ENCODE data around the gene FASN. TPM values are rescaled to one million over a fixed set of nuclear protein-coding genes. Genes with fewer than 3 reads are reported as not detected.

FASN gene
- total and polyA plus RNA-seq, 2 donors (not counting 1 experiment from before 2014, with no cell fraction given), result 19.4 to 35.6 TPM

GRCh38 chr17:82081546-82081945, 16.5 kb downstream of the FASN start:
- H4K20me1 ChIP-seq (ENCODE audit: control insufficient read depth, insufficient read depth, low read length, poor library complexity, severe bottlenecking), result no peaks in the 10 kb centered on the region
- Mint-ChIP-seq H3K27ac (no peak overlapping the region), H3K4me1 (no peaks in the 10 kb centered on the region), H3K27me3 (no peaks in the 10 kb centered on the region), H3K9me3 (ENCODE audit: insufficient read depth) (no peaks in the 10 kb centered on the region), H3K4me3 (no peak overlapping the region)
- H3K27me3 ChIP-seq (replicated peaks in 1 of 4; ENCODE audit: control extremely low read depth in 1 of 4, control insufficient read depth in 3 of 4, insufficient read depth in 4 of 4, low read length in 3 of 4), result no peaks in the 10 kb centered on the region
- H2AFZ ChIP-seq (ENCODE audit: insufficient read depth, low read depth, low read length, poor library complexity, severe bottlenecking), result no peak overlapping the region
- no peaks in the 10 kb centered on the region for H3K4me1 ChIP-seq (ENCODE audit: control insufficient read depth in 2 of 2, insufficient read depth in 2 of 2, low read length in 2 of 2)
- TF ChIP-seq CTCF (IDR thresholded peaks at IDR 0.05) (no peak), EZH2 (IDR thresholded peaks at IDR 0.05; ENCODE audit: borderline replicate concordance, insufficient read depth, low read depth, low read length, poor library complexity, severe bottlenecking) (no peak)
- H3K27ac ChIP-seq (ENCODE audit: low read length in 2 of 2), result no peak overlapping the region
- no peak for ATAC-seq (ENCODE audit: low read depth)
- intact Hi-C loops (cut with micrococcal nuclease), result no loop called here
- CTCF ChIA-PET, result no interaction called here
- H3K36me3 ChIP-seq (replicated peaks in 1 of 2; ENCODE audit: control extremely low read depth in 1 of 2, control insufficient read depth in 1 of 2, extremely low read depth in 1 of 2, insufficient read depth in 2 of 2, low read length in 1 of 2), result peaks cover 0 to 46% of the 10 kb centered on the region in 2 experiments
- no peak overlapping the region for H3K4me2 ChIP-seq (replicated peaks; ENCODE audit: low read depth, low read length, poor library complexity, severe bottlenecking)
- no peak overlapping the region for H3K4me3 ChIP-seq (ENCODE audit: control extremely low read depth in 1 of 5, extremely low read depth in 1 of 5, insufficient read depth in 1 of 5, low read depth in 2 of 5, low read length in 4 of 5)
- no peak for DNase-seq
- 95% methylated on average over 16 of the region's 20 CpGs for WGBS (ENCODE audit: insufficient coverage)
- no peak overlapping the region for H3K9ac ChIP-seq (ENCODE audit: low read length)
- POLR2A ChIA-PET, result interaction anchor here (0.5 kb wide), 1 partner anchor 10 kb away, joined by 9 read pairs; no protein-coding TSS in a partner anchor
- no peaks in the 10 kb centered on the region for H3K79me2 ChIP-seq (ENCODE audit: control insufficient read depth, insufficient read depth, low read length)
- no peaks in the 10 kb centered on the region for H3K9me3 ChIP-seq (ENCODE audit: control extremely low read depth in 1 of 3, control insufficient read depth in 2 of 3, insufficient read depth in 1 of 3, low read length in 2 of 3)

GRCh38 chr17:82080789-82081464, 17.1 kb downstream of the FASN start:
- Histone ChIP-seq H3K9me3 (ENCODE audit: control extremely low read depth in 1 of 3, control insufficient read depth in 2 of 3, insufficient read depth in 1 of 3, low read length in 2 of 3) (no peaks in the 10 kb centered on the region), H3K36me3 (replicated peaks in 1 of 2; ENCODE audit: control extremely low read depth in 1 of 2, control insufficient read depth in 1 of 2, extremely low read depth in 1 of 2, insufficient read depth in 2 of 2, low read length in 1 of 2) (peaks cover 0 to 40% of the 10 kb centered on the region in 2 experiments), H3K4me3 (ENCODE audit: control extremely low read depth in 1 of 5, extremely low read depth in 1 of 5, insufficient read depth in 1 of 5, low read depth in 2 of 5, low read length in 4 of 5) (no peak overlapping the region), H3K27ac (ENCODE audit: low read length in 2 of 2) (no peak overlapping the region), H3K4me1 (ENCODE audit: control insufficient read depth in 2 of 2, insufficient read depth in 2 of 2, low read length in 2 of 2) (no peaks in the 10 kb centered on the region), H3K4me2 (replicated peaks; ENCODE audit: low read depth, low read length, poor library complexity, severe bottlenecking) (no peak overlapping the region), H3K9ac (ENCODE audit: low read length) (no peak overlapping the region), H3K27me3 (replicated peaks in 1 of 4; ENCODE audit: control extremely low read depth in 1 of 4, control insufficient read depth in 3 of 4, insufficient read depth in 4 of 4, low read length in 3 of 4) (no peaks in the 10 kb centered on the region), H3K79me2 (ENCODE audit: control insufficient read depth, insufficient read depth, low read length) (no peaks in the 10 kb centered on the region), H2AFZ (ENCODE audit: insufficient read depth, low read depth, low read length, poor library complexity, severe bottlenecking) (no peak overlapping the region), H4K20me1 (ENCODE audit: control insufficient read depth, insufficient read depth, low read length, poor library complexity, severe bottlenecking) (no peaks in the 10 kb centered on the region)
- ChIA-PET CTCF (no interaction called here), POLR2A (interaction anchor here (0.5 kb wide), 1 partner anchor 10 kb away, joined by 9 read pairs; no protein-coding TSS in a partner anchor)
- Mint-ChIP-seq H3K27me3 (no peaks in the 10 kb centered on the region), H3K4me3 (no peak overlapping the region), H3K4me1 (no peaks in the 10 kb centered on the region), H3K27ac (no peak overlapping the region), H3K9me3 (ENCODE audit: insufficient read depth) (no peaks in the 10 kb centered on the region)
- DNase-seq, result no peak
- intact Hi-C loops (cut with micrococcal nuclease), result no loop called here
- no peak for ATAC-seq (ENCODE audit: low read depth)
- WGBS (ENCODE audit: insufficient coverage), result 97% methylated on average over 44 of the region's 44 CpGs
- no peak for TF ChIP-seq CTCF (IDR thresholded peaks at IDR 0.05)
- TF ChIP-seq EZH2 (IDR thresholded peaks at IDR 0.05; ENCODE audit: borderline replicate concordance, insufficient read depth, low read depth, low read length, poor library complexity, severe bottlenecking), result no peak

Measured in B cell (primary cell).